NCI-H1048 (cell line): ENCODE measurements around the gene SPP1.
"Not testable (repeated sequence)": the region's sequence is repeated elsewhere in the genome, so short reads cannot be mapped to it uniquely, and the experiment has no call there.

Experiments used
- DNase-seq: peaks from one replicate; lab custom pipeline; 2025; lab: John Stamatoyannopoulos, UW

The SPP1 gene

DNA sequence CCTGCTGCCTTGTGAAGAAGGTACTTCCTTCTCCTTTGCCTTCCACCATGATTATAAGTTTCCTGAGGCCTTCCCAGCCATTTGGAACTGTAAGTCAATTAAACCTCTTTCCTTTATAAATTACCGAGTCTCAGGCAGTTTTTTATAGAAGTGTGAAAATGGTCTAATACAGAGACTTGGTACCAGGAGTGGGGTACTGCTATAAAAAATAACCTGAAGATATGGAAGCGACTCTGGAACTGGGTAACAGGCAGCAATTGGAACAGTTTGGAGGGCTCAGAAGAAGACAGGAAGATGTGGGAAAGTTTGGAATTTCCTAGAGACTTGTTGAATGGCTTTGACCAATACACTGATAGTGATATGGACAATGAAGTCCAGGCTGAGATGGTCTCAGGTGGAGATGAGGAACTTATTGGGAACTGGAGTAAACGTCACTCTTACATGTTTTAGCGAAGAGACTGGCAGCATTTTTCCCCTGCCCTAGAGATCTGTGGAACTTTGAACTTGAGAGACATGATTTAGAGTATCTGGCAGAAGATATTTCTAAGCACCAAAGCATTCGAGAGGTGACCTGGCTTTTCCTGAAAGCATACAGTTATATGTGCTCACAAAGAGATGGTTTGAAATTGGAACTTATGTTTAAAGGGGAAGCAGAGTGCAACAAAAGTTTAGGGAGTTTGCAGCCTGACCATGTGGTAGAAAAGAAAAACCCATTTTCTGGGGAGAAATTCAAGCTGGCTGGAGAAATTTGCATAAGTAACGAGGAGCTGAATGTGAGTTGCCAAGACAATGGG lies 50.6 kb downstream of the SPP1 start:
- DNase-seq, result not testable (repeated sequence)

DNA sequence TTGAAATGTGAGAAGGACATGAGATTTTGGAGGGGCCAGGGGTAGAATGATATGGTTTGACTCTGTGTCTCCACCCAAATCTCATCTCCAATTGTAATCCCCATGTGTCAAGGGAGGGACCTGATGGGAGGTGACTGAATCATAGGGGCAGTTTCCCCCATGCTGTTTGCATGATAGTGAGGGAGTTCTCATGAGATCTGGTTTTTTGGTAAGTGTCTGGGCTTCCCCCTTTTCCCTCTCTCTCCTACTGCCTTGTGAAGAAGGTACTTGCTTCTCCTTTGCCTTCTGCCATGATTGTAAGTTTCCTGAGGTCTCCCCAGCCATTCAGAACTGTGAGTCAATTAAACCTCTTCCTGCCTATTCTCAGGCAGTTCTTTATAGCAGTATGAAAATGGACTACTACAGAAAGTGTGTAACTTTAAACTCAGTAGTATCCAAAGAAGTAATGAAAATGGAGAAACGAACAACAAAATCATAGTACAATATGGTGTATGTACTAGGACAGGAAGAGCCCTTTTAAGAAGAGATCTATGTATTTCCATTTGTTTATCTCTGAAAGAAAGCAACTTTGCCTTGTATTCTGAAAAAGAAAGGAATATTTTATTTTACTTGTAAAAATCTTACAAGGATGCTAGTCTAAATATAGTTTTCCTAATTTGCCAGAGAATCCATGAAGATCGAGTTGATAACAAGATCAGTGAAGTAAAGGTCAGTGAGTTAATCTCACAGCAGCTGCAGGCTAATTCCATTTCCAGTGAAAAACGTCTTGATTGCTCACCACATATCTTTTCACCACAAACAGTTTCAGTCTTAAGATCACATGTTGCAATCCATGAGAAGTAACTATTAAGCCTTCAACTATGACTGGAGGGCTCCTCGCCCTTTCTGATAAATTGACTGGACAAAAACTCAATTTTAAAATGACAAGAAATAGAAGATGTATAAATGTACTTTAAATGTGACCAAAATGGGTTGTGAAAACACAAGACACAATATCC lies 52.4 kb downstream of the SPP1 start:
- DNase-seq, result no peak

DNA sequence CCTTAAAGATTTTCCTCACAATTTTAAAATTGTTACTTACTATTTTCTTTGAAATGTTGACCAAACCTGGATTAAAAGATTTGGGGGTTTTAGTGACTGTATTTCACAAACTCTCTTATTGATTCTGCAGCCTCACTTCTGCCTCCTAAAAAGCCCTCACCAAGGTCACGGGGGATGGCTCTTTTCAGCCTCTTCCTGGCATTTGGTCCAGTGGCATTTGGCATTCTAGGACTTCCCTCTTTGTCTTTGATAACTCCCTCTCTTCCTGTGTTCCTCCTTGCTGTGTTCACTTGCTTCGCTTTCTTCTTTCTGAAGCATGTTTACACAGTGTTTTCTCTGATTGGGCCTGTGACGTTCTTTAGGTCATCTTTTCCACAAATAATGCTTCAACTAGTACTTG lies 53.4 kb downstream of the SPP1 start:
- DNase-seq, result no peak

DNA sequence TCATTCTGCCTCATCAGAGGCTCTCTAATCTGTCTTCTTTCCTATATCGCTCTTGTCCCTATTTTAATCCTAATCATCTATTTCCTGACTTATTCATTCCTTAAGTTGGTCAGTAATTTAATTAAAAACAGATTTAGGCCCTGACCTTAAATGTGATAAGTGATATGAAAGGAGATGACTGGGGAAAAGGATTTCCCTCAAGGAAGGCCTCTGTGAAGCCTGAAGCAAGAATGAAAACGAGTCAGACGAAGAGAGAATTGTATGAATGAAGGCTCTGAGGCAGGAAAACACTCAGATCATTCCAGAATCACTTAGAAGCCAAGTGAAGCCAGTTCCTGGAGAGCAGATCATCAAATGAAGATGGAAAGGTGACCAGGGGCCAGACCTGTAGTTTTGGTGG lies 54.0 kb downstream of the SPP1 start:
- DNase-seq, result no peak

DNA sequence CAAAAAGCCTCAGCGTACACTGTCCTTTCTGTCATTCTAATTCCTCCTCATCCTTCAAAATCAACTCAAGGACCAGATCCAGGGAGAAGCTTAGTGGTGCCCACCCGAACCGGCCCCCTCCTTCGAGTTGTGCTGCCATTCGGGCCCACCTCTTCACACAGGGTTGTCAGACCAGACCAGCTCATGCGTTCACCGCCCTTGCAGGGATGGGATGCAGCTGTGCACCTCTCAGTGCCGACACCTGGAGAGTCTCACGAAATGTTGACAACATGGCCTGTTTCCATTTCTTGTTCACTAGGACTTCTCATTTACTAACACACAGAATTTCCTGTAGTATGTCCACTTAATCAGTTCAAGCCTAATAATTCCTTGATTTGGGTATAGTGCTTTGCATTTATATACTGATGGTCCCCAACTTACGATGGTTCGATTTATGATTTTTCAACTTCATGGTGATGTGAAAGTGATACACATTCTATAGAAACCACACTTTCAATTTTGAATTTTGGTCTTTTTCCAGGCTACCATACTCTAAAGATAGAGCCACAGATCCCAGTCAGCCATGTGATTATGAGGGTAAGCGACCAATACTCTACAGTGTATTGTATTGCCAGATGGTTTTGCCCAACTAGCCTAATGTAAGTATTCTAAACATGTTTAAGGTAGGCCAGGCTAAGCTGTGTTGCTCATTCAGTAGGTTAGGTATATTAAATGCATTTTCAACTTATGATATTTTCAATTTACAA lies 55.2 kb downstream of the SPP1 start:
- DNase-seq, result no peak
